AG04449 (cell line): ENCODE measurements around the gene IFT172.

Experiments
- CTCF ChIA-PET: fragments of 350-600 bp; formaldehyde crosslinking; extraction: SDS; loops from one replicate; lab custom pipeline; 2021; ENCODE audit warnings: antibody characterized with exemption; lab: Yijun Ruan, JAX
- POLR2A ChIA-PET: fragments of 400-600, 350-600 bp; formaldehyde crosslinking; extraction: SDS; loops from one replicate; lab custom pipeline; 2020; ENCODE audit warnings: antibody characterized with exemption, inconsistent platforms; lab: Yijun Ruan, JAX
- DNase-seq: peaks from one replicate; pipeline ENCODE4 v3.0.0-alpha.2; 2010; ENCODE audit warnings: low read depth, low spot score
- H3K4me3 ChIP-seq: 2 replicates; pipeline ENCODE4 v1.5.1; 2011; ENCODE audit warnings: low read depth, mild to moderate bottlenecking, control low read depth, low read length
- CTCF ChIP-seq: IDR thresholded peaks from one replicate; pipeline ENCODE4 v1.5.1; 2011; ENCODE audit warnings: mild to moderate bottlenecking, moderate library complexity, low read length, control low read depth, inconsistent platforms; ENCODE audit not compliant: insufficient read depth; ENCODE audit errors: missing control alignments

IFT172 gene

GRCh38 chr2:27506587-27506986, 17.0 kb upstream of the IFT172 start:
- TF ChIP-seq CTCF, result no peak
- ChIA-PET CTCF (interaction anchor here (1.0 kb wide), 1 partner anchor 177 kb away, joined by 3 read pairs; no protein-coding TSS in a partner anchor), POLR2A (no interaction called here)

GRCh38 chr2:27502142-27502541, 12.6 kb upstream of the IFT172 start:
- TF ChIP-seq CTCF, result no peak
- POLR2A ChIA-PET, result no interaction called here
- CTCF ChIA-PET, result interaction anchor here (2.2 kb wide), 1 partner anchor 181 kb away, joined by 10 read pairs; no protein-coding TSS in a partner anchor

More at GRCh38 chr2:27506587-27506986, 17.0 kb upstream of the IFT172 start:
- no peak overlapping the region for H3K4me3 ChIP-seq
- DNase-seq, result no peak

GRCh38 chr2:27501042-27501441, 11.5 kb upstream of the IFT172 start:
- no peak overlapping the region for H3K4me3 ChIP-seq
- no peak for DNase-seq
- no peak for TF ChIP-seq CTCF
- CTCF ChIA-PET, result no interaction called here
- POLR2A ChIA-PET, result no interaction called here

More at GRCh38 chr2:27502142-27502541, 12.6 kb upstream of the IFT172 start:
- DNase-seq, result no peak
- no peak overlapping the region for H3K4me3 ChIP-seq

GRCh38 chr2:27498975-27499374, 9.4 kb upstream of the IFT172 start:
- H3K4me3 ChIP-seq, result no peak overlapping the region
- ChIA-PET POLR2A (no interaction called here), CTCF (interaction anchor here (1.5 kb wide), 1 partner anchor 184 kb away, joined by 4 read pairs; no protein-coding TSS in a partner anchor)
- no peak for DNase-seq
- TF ChIP-seq CTCF, result no peak

GRCh38 chr2:27497288-27497627, 7.7 kb upstream of the IFT172 start:
- TF ChIP-seq CTCF, result no peak
- POLR2A ChIA-PET, result no interaction called here
- DNase-seq, result no peak
- CTCF ChIA-PET, result no interaction called here
- no peak overlapping the region for H3K4me3 ChIP-seq

- ChIA-PET POLR2A (no interaction called here), CTCF (interaction anchor here (1.3 kb wide), 1 partner anchor 187 kb away, joined by 6 read pairs; no protein-coding TSS in a partner anchor)
- no peak for TF ChIP-seq CTCF
- peak; percentile 33 for DNase-seq
- no peak within 1 kb of the TSS for H3K4me3 ChIP-seq
Observed at GRCh38 chr2:27496357-27497287, 7.1 kb upstream of the IFT172 start, which contains the start of gene GCKR. Gene GCKR (plus strand): TSS chr2:27496839. CDS start chr2:27496905, 66 bp downstream.
